Measurements from ENCODE around the gene GRIPAP1.
A peak's percentile ranks its signal among the peaks of the same experiment; 100 is the strongest.
"Not testable (repeated sequence)": the region's sequence is repeated elsewhere in the genome, so short reads cannot be mapped to it uniquely, and the experiment has no call there.

The GRIPAP1 gene

GRCh38 chrX:48997455-48997854 is 4.6 kb downstream of the GRIPAP1 start:
- no peak for DNase-seq (ENCODE audit: low spot score)

GRCh38 chrX:48996969-48997368 is 5.1 kb downstream of the GRIPAP1 start:
- DNase-seq (ENCODE audit: low spot score): no peak

GRCh38 chrX:48992341-48992740 is 9.7 kb downstream of the GRIPAP1 start:
- no peak for DNase-seq (ENCODE audit: low spot score)

- DNase-seq (ENCODE audit: low spot score): no peak
These were observed 12.6 kb downstream of the GRIPAP1 start for GRCh38 chrX:48989483-48989882.

- DNase-seq (ENCODE audit: low spot score): no peak
These were observed 18.2 kb downstream of the GRIPAP1 start for GRCh38 chrX:48983896-48984295.

GRCh38 chrX:48983081-48983480 is 19.0 kb downstream of the GRIPAP1 start:
- DNase-seq (ENCODE audit: low spot score): no peak

- no peak for DNase-seq (ENCODE audit: low spot score)
These were observed 20.9 kb downstream of the GRIPAP1 start for GRCh38 chrX:48981178-48981577.

- DNase-seq (ENCODE audit: low spot score): not testable (repeated sequence)
These were observed 21.7 kb downstream of the GRIPAP1 start for GRCh38 chrX:48980341-48980740.

- no peak for DNase-seq (ENCODE audit: low spot score)
These were observed 23.8 kb downstream of the GRIPAP1 start for GRCh38 chrX:48978226-48978625.

- DNase-seq (ENCODE audit: low spot score): no peak
These were observed 26.0 kb downstream of the GRIPAP1 start for GRCh38 chrX:48976086-48976485.

- DNase-seq (ENCODE audit: low spot score): no peak
These were observed 26.5 kb downstream of the GRIPAP1 start for GRCh38 chrX:48975541-48975940.

- no peak for DNase-seq (ENCODE audit: low spot score)
These were observed 27.0 kb downstream of the GRIPAP1 start for GRCh38 chrX:48975041-48975440.

- DNase-seq (ENCODE audit: low spot score): no peak
These were observed 27.5 kb downstream of the GRIPAP1 start for GRCh38 chrX:48974574-48974973.

GRCh38 chrX:48974033-48974432 is 28.0 kb downstream of the GRIPAP1 start:
- DNase-seq (ENCODE audit: low spot score): no peak

GRCh38 chrX:48972220-48973164 is 29.6 kb downstream of the GRIPAP1 start:
- peak; percentile 37 for DNase-seq (ENCODE audit: low spot score)

- no peak for DNase-seq (ENCODE audit: low spot score)
These were observed 30.5 kb downstream of the GRIPAP1 start, which contains the start of gene KCND1 for GRCh38 chrX:48971249-48972219. TSS of gene KCND1 (minus strand) at chrX:48971844. CDS start at chrX:48970271, 1,573 bp downstream.

- no peak for DNase-seq (ENCODE audit: low spot score)
These were observed 32.6 kb downstream of the GRIPAP1 start for GRCh38 chrX:48969471-48969870.

GRCh38 chrX:48968377-48968776 is 33.7 kb downstream of the GRIPAP1 start:
- no peak for DNase-seq (ENCODE audit: low spot score)

GRCh38 chrX:48966796-48967579 is 35.1 kb downstream of the GRIPAP1 start:
- no peak for DNase-seq (ENCODE audit: low spot score)

GRCh38 chrX:48965959-48966358 is 36.1 kb downstream of the GRIPAP1 start:
- DNase-seq (ENCODE audit: low spot score): no peak

GRCh38 chrX:48961585-48962091 is 40.4 kb downstream of the GRIPAP1 start:
- no peak for DNase-seq (ENCODE audit: low spot score)

Data from CD4-positive, alpha-beta T cell treated with Interleukin-2 at 100 ng/mL for 4 hours (primary cell).